K562 (cell line): ENCODE results near the gene KCNAB2. TPM values are rescaled to one million over a fixed set of nuclear protein-coding genes. Genes with fewer than 3 reads are reported as not detected.
A peak's percentile ranks its signal among the peaks of the same experiment; 100 is the strongest.

Source experiments
- CEBPG ChIP-seq, 3 experiments: fragments of 200-800 bp in 1 of 3; sonication (Bioruptor generic) in 1 of 3; sonication (generic) in 1 of 3; formaldehyde crosslinking in 1 of 3; IDR thresholded peaks in 2 of 3; conservative IDR thresholded peaks in 1 of 3; 2 replicates each; pipeline versions ENCODE4 v1.6.1 to v1.8.0; 2016 to 2022; ENCODE audit warnings: missing compliant biosample characterization in 2 of 3, missing genetic modification characterization in 2 of 3, mild to moderate bottlenecking in 1 of 3, missing genetic modification reagents in 1 of 3
- HDAC8 ChIP-seq: fragments of 450-650 bp; IDR thresholded peaks from 2 replicates; pipeline ENCODE4 v1.6.1; 2016; ENCODE audit warnings: mild to moderate bottlenecking, missing genetic modification characterization, moderate library complexity, missing compliant biosample characterization
- LCOR ChIP-seq: sonication (generic); formaldehyde crosslinking; IDR thresholded peaks from 2 replicates; pipeline ENCODE4 v1.8.0; 2022; ENCODE audit warnings: mild to moderate bottlenecking, missing genetic modification reagents
- MEF2D ChIP-seq: conservative IDR thresholded peaks from 2 replicates; pipeline ENCODE4 v1.6.1; 2016; ENCODE audit warnings: low read depth, missing genetic modification characterization, missing compliant biosample characterization
- NFE2 ChIP-seq: IDR thresholded peaks from 2 replicates; pipeline ENCODE4 v1.6.1; 2014; ENCODE audit warnings: antibody characterized with exemption, low read depth
- NR2F6 ChIP-seq: fragments of 450-650 bp; formaldehyde crosslinking; IDR thresholded peaks from 2 replicates; pipeline ENCODE4 v1.4.0; 2020; ENCODE audit warnings: mild to moderate bottlenecking
- SIN3A ChIP-seq, 2 experiments: fragments of 150-350 bp in 1 of 2; IDR thresholded peaks; 2 replicates each; pipeline ENCODE4 v1.6.1; 2011 to 2016; ENCODE audit warnings: borderline replicate concordance in 2 of 2, low read depth in 2 of 2, low read length in 2 of 2, mild to moderate bottlenecking in 2 of 2, moderate library complexity in 2 of 2; ENCODE audit not compliant: control insufficient read depth in 1 of 2
- SRF ChIP-seq, 2 experiments: fragments of 250-450, 450-650 bp in 1 of 2; sonication (Bioruptor Pico) in 1 of 2; sonication (generic) in 1 of 2; formaldehyde crosslinking; IDR thresholded peaks; 2 replicates each; pipeline versions ENCODE4 v1.5.0 to v1.5.1; 2020 to 2022; ENCODE audit warnings: mild to moderate bottlenecking in 1 of 2, missing genetic modification reagents in 1 of 2
- ZC3H8 ChIP-seq: fragments of 450-650 bp; IDR thresholded peaks from 2 replicates; pipeline ENCODE4 v1.6.1; 2017
- ZNF232 ChIP-seq: sonication (generic); formaldehyde crosslinking; IDR thresholded peaks from 2 replicates; pipeline ENCODE4 v1.8.0; 2022; ENCODE audit warnings: mild to moderate bottlenecking, missing genetic modification reagents
- polyA plus RNA-seq, 8 experiments: library from polyadenylated mRNA; depleted of rRNA in 4 of 8; stranded (reverse) in 5 of 8; unstranded in 3 of 8; fragments of >200 nt; fragmentation: Nextera tagmentation in 2 of 8; fragmentation: Illumina TruSeq in 1 of 8; extraction: Ambion mirVana in 2 of 8; extraction: Trizol in 1 of 8; gene quantifications; 2 replicates each; pipeline versions ENCODE4 v1.2.1 to v1.2.3, GENCODE V29; 2011 to 2014; ENCODE audit warnings: inconsistent platforms in 1 of 8, missing spikeins in 1 of 8
- total RNA-seq, 7 experiments: library from RNA; depleted of rRNA in 6 of 7; stranded (reverse); fragments of >200 nt in 6 of 7; fragmentation: Illumina TruSeq in 2 of 7; extraction: Trizol in 2 of 7; gene quantifications; 2 replicates each; pipeline versions ENCODE4 v1.2.1 to v1.2.3, GENCODE V29; 2011 to 2021; ENCODE audit warnings: low replicate concordance in 1 of 7
- TF ChIP-seq, protein P1 (sequence below): fragments of 250-450 bp; sonication (Bioruptor Pico); IDR thresholded peaks from 2 replicates; pipeline ENCODE4 v1.9.0; 2021; ENCODE audit warnings: mild to moderate bottlenecking, inconsistent platforms
- TF ChIP-seq, protein P2 (sequence below), 2 experiments: fragments of 450-650 bp in 1 of 2; sonication (generic) in 1 of 2; formaldehyde crosslinking; conservative IDR thresholded peaks; 2 replicates each; pipeline versions ENCODE4 v1.4.0 to v1.8.1; 2020 to 2022; ENCODE audit warnings: mild to moderate bottlenecking in 1 of 2, missing genetic modification reagents in 1 of 2

KCNAB2 gene
- total and polyA plus RNA-seq, 9 of the 15 experiments (the other 6 are each of a cell fraction or from before 2014, with no cell fraction given): 1.8 to 15.8 (median 7.1) TPM

DNA sequence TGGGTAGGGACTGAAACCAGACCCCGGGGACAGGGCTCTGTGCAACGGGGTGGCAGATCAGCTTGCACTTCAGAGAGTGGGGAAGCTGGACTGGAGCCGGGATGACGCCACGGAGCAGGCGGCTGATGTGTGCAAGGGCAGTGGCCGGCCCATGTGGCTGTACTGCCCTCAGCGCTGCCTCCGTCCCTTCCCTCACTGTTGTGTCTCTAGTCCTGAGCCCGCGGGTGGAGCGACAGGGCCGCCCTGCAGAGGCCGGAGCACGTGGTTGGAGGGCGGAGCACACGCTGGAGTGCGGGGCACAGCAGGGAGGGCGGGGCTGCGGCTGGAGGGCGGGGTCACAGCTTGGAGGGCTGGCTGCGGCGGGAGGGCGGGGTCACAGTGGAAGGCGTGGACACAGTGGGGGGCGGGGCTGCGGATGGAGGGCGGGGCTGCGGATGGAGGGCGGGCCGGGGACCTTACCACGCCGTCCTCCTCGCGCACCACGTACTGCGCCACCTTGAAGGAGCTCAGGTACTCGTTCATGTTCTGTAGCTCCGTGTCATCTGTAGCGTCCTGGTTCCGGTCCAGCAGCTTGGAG is 82.0 kb downstream of the KCNAB2 start (continued):
- TF ChIP-seq, protein P1, sequence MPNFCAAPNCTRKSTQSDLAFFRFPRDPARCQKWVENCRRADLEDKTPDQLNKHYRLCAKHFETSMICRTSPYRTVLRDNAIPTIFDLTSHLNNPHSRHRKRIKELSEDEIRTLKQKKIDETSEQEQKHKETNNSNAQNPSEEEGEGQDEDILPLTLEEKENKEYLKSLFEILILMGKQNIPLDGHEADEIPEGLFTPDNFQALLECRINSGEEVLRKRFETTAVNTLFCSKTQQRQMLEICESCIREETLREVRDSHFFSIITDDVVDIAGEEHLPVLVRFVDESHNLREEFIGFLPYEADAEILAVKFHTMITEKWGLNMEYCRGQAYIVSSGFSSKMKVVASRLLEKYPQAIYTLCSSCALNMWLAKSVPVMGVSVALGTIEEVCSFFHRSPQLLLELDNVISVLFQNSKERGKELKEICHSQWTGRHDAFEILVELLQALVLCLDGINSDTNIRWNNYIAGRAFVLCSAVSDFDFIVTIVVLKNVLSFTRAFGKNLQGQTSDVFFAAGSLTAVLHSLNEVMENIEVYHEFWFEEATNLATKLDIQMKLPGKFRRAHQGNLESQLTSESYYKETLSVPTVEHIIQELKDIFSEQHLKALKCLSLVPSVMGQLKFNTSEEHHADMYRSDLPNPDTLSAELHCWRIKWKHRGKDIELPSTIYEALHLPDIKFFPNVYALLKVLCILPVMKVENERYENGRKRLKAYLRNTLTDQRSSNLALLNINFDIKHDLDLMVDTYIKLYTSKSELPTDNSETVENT (CRISPR knock-in tag): peak; percentile 59; the same call in 1 of the 2 replicates
- TF ChIP-seq LCOR (CRISPR knock-in tag) (peak; percentile 95), MEF2D (no peak), NFE2 (no peak), SIN3A (IDR thresholded peaks at IDR 0.05; ENCODE audit: borderline replicate concordance in 2 of 2, control insufficient read depth in 1 of 2, low read depth in 2 of 2, low read length in 2 of 2) (peak; percentile 54 to 86; a peak in 2 of 4 replicates), NR2F6 (no peak), ZNF232 (CRISPR knock-in tag) (peak; percentile 89; the same call in 1 of the 2 replicates), ZC3H8 (no peak), HDAC8 (no peak), SRF (CRISPR knock-in tag; IDR thresholded peaks at IDR 0.05) (peak in 1 of 2 experiments; percentile 64; a peak in 1 of 4 replicates), CEBPG (CRISPR knock-in tag; IDR thresholded peaks at IDR 0.05) (0 out of 2 replicates have a peak, but pooled peaks have one; percentile 34), CEBPG (tag; conservative IDR thresholded peaks at IDR 0.05 in 1 of 2, IDR thresholded peaks at IDR 0.05 in 1 of 2) (no peak)
- TF ChIP-seq, protein P2, sequence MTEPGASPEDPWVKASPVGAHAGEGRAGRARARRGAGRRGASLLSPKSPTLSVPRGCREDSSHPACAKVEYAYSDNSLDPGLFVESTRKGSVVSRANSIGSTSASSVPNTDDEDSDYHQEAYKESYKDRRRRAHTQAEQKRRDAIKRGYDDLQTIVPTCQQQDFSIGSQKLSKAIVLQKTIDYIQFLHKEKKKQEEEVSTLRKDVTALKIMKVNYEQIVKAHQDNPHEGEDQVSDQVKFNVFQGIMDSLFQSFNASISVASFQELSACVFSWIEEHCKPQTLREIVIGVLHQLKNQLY (CRISPR knock-in tag; conservative IDR thresholded peaks at IDR 0.05): peak in 1 of 2 experiments; percentile 84; a peak in 1 of 4 replicates
